Right renal cortex interstitium (tissue), 3 donors: Measurements from ENCODE around the gene NAP1L2. TPM values are rescaled to one million over a fixed set of nuclear protein-coding genes. Genes with fewer than 3 reads are reported as not detected.
"Not testable (repeated sequence)": the region's sequence is repeated elsewhere in the genome, so short reads cannot be mapped to it uniquely, and the experiment has no call there.

Source experiments
- DNase-seq, 3 donors: peaks; one replicate each; pipeline ENCODE4 v3.0.0-alpha.2; 2013; ENCODE audit warnings: low read depth in 3 of 3, low spot score in 2 of 3
- polyA plus RNA-seq, 3 donors: library from polyadenylated mRNA; unstranded; fragments of 120-200 nt; gene quantifications; one replicate each; pipeline ENCODE4 v1.2.1, GENCODE V29; 2013; ENCODE audit not compliant: insufficient read length in 3 of 3

NAP1L2 gene, protein sequence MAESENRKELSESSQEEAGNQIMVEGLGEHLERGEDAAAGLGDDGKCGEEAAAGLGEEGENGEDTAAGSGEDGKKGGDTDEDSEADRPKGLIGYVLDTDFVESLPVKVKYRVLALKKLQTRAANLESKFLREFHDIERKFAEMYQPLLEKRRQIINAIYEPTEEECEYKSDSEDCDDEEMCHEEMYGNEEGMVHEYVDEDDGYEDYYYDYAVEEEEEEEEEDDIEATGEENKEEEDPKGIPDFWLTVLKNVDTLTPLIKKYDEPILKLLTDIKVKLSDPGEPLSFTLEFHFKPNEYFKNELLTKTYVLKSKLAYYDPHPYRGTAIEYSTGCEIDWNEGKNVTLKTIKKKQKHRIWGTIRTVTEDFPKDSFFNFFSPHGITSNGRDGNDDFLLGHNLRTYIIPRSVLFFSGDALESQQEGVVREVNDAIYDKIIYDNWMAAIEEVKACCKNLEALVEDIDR
- polyA plus RNA-seq: 1 to 10 TPM; 2.8 to 4.7 (median 3.4) TPM

DNA sequence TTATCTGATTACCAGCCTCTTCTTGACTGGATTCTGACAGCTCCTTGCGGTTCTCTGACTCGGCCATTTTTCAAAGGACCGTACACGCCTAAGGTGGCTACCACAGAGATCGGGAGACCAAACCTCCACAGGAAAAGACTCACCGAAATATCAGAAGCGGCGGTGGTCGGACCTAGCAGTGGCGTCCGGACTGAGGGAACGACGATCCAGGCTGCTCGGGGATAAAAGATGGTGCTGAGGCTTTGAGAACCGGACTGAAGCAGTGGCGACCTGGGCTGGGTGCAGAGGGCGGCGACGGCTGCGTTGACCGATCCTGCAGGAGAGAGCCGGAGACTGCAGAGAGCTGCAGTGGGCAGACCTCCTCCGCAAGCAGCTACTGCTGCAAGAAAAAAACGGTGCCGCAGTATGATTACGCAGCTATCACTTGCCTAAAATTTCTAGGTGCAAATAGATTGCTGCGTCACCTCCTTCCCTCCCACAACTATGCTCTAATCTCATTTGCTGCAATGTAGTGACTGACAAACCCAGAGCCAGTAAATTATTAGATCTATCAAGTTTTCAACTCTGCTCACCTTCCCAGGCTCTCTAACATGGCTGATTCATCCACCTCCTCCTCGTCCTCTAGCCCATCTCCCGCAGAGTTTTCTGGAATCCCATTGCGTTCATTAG lies at the start of gene NAP1L2:
Gene NAP1L2 (minus strand): TSS at position 426 of the 669 bp plus-strand sequence. CDS start 359 bp downstream, at position 67.
- DNase-seq: no peak

DNA sequence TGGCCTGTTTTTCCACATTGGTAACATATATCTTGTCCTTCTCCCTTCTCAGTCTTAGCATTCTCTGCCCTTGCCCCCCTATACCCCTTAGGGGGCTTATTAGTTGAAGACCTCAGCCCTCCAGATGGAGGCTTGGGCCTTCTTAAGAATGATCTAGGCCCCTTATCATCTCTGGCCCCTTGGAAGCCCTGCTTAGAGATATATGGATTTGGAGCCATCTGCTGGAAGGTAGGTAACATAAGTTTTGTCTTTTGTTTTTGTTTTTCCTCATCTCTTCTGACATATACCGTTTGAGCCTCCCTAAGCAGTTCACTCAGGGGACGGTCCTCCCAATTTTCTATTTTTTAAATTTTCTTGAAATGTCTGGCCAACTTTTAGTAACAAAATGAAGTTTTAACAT lies 48.3 kb upstream of the NAP1L2 start:
- no peak for DNase-seq

DNA sequence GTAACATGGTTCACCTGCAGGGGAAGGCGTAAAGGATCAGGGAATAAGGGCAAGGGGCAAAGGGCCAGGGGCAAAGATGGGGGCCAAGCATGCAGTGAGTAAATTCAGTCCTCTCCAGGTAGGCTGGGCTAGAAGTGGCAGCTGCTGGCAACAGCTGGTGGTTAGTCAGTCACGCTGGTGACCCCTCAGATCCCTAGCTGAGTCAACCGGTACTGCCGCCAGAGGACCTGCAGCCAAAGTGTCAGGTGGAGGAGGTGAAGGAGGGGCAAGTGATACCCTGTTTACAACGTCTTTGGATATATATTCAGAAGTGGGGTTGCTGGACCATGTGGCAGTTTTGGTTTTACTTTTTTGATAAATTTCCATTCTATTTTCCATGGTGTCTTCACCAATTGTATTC lies 24.6 kb upstream of the NAP1L2 start:
- DNase-seq: no peak

DNA sequence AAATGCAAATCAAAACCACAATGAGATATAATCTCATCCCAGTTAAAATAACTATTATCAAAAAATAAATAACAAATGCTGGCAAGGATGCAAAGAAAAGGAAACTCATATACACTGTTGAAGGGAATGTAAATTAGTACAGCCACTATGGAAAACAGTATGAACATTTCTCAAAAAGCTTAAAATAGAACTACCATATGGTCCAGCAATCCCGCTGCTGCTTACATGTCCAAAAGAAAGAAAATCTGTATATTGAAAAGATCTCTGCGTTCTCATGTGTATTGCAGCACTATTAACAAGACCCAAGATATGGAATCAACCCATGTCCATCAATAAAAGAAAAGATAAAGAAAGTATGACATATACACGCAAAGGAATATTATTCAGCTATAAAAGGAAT lies 3.0 kb upstream of the NAP1L2 start:
- no peak for DNase-seq

DNA sequence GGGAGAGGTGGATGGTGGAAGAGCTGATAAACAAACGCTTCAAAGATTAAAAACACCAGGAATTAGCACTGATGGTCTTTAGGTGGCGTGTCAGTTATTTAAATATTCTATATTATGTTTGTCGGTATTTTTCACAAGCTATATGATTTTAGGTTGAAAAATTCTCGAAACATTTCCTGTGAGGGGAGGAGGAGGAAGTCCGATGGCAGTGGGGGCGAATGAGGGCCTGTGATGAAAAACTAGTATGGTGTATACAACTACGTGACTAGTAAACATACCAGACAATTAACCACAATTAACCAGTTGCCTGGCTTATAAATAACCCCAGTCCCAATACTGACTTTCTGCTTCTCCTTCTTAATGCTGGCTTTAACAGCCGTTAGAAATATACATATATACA lies 595 bp upstream of the NAP1L2 start:
- DNase-seq: no peak

DNA sequence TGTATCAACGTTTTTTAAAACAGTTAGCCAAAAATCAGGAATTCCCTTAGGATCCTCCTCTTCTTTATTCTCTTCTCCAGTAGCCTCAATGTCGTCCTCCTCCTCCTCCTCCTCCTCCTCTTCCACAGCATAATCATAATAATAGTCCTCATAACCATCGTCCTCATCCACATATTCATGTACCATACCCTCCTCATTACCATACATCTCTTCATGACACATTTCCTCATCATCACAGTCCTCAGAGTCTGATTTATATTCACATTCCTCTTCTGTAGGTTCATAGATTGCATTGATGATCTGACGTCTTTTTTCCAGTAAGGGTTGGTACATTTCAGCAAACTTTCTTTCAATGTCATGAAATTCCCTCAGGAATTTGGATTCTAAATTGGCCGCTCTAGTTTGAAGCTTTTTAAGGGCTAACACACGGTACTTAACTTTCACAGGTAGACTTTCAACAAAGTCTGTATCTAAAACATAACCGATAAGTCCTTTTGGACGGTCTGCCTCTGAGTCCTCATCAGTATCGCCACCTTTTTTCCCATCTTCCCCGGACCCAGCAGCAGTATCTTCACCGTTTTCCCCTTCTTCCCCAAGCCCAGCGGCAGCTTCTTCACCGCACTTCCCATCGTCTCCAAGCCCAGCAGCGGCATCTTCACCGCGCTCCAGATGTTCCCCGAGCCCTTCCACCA lies 771 bp downstream of the NAP1L2 start:
- DNase-seq: no peak

DNA sequence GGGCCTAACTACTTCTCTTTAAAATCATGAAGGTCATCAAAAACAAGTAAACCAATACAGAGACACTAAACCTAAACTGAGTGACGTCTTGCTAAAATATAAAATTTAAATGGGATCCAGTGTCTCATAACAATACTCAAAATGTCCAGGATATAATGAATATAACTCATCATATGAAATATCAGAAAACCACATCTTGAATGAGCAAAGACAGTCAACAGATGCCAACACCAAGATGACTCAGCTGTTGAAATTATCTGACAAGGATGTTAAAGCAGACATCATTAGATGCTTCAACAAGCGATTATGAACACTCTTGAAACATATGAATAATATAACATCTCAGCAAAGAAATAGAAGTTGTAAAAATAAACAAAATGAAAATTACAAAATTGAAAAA lies 8.3 kb downstream of the NAP1L2 start:
- DNase-seq: no peak

- DNase-seq: no peak
Observed at GRCh38 chrX:73182502-73183114, 32.0 kb downstream of the NAP1L2 start.

GRCh38 chrX:73168945-73169344 lies 45.7 kb downstream of the NAP1L2 start:
- not testable (repeated sequence) for DNase-seq

Other genes starting within 250 kb of the NAP1L2 start
- gene PABPC1L2B, start 211.9 kb downstream of the NAP1L2 start, polyA plus RNA-seq: not detected
- not detected for gene PABPC1L2A, start 135.3 kb downstream of the NAP1L2 start, polyA plus RNA-seq
- gene CDX4, start 232.2 kb upstream of the NAP1L2 start, polyA plus RNA-seq: not detected